ENCODE data around the gene TLE2.

DNA sequence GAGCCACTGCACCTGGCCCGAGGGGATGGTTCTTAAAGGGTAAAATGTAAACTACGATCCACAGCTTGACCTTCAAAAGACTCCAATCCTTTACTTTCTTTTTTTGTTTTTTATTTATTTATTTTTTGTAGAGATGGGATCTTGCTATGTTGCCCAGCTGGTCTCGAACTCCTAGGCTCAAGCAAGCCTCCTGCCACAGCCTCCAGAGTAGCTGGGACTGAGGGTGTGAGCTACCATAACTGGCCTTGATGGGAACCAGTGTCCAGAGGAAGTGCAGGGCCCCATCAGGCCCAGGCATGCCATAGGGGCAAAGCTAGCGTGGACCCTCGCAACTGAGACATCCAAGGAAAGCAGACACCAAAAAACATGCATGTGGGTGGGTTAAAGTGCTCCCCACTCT, 66.0 kb downstream of the TLE2 start:
- TF ChIP-seq, protein P1, sequence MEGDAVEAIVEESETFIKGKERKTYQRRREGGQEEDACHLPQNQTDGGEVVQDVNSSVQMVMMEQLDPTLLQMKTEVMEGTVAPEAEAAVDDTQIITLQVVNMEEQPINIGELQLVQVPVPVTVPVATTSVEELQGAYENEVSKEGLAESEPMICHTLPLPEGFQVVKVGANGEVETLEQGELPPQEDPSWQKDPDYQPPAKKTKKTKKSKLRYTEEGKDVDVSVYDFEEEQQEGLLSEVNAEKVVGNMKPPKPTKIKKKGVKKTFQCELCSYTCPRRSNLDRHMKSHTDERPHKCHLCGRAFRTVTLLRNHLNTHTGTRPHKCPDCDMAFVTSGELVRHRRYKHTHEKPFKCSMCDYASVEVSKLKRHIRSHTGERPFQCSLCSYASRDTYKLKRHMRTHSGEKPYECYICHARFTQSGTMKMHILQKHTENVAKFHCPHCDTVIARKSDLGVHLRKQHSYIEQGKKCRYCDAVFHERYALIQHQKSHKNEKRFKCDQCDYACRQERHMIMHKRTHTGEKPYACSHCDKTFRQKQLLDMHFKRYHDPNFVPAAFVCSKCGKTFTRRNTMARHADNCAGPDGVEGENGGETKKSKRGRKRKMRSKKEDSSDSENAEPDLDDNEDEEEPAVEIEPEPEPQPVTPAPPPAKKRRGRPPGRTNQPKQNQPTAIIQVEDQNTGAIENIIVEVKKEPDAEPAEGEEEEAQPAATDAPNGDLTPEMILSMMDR (IDR thresholded peaks at IDR 0.05; ENCODE audit: borderline replicate concordance, extremely low read depth, low read length, poor library complexity, severe bottlenecking) = no peak
- no peak for TF ChIP-seq EZH2 (IDR thresholded peaks at IDR 0.05; ENCODE audit: borderline replicate concordance, low read depth, low read length, severe bottlenecking)

Data from DND-41 (cell line).